Fibroblast of peridontal ligament (primary cell): Measurements from ENCODE around the gene OR4B1.

ENCODE experiments used
- DNase-seq: peaks from one replicate; pipeline ENCODE4 v3.0.0-alpha.2; 2010; ENCODE audit errors: extremely low read depth

The OR4B1 gene

GRCh38 chr11:48261600-48261999, 45.0 kb downstream of the OR4B1 start:
- no peak for DNase-seq

GRCh38 chr11:48263423-48263911, 46.9 kb downstream of the OR4B1 start, which contains the start of gene OR4X1:
TSS of gene OR4X1 (plus strand) at chr11:48263861. CDS start at chr11:48263861, 0 bp downstream.
- no peak for DNase-seq
